ENCODE results near the gene HOXA5.

DNA sequence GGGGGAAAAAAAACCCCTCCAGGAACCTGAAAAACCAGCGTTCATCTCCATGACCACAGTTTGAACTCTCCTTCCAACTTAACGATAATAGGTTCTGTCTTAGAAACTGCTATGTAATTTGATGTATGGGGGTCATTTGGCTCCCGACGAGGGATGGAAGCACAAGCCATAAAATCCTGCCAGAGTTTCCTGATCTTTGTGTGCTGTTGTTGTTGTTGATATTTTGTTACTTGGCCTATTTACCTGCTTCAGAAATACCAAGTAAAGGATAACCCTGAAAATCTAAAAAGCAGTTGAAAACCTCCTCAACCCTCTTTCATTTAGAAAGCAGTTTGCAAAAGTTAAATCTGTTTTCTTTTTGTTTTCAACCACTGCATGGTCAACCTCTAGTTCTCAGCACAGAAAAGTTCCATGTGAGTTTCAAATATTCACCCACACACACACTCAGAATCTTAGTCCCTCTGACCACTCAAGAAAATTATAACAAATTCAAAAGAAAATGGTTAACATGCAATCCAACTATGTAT lies 31.7 kb downstream of the HOXA5 start:
- no peak for TF ChIP-seq POLR2A (IDR thresholded peaks at IDR 0.05)
- TF ChIP-seq, protein P1, sequence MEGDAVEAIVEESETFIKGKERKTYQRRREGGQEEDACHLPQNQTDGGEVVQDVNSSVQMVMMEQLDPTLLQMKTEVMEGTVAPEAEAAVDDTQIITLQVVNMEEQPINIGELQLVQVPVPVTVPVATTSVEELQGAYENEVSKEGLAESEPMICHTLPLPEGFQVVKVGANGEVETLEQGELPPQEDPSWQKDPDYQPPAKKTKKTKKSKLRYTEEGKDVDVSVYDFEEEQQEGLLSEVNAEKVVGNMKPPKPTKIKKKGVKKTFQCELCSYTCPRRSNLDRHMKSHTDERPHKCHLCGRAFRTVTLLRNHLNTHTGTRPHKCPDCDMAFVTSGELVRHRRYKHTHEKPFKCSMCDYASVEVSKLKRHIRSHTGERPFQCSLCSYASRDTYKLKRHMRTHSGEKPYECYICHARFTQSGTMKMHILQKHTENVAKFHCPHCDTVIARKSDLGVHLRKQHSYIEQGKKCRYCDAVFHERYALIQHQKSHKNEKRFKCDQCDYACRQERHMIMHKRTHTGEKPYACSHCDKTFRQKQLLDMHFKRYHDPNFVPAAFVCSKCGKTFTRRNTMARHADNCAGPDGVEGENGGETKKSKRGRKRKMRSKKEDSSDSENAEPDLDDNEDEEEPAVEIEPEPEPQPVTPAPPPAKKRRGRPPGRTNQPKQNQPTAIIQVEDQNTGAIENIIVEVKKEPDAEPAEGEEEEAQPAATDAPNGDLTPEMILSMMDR (IDR thresholded peaks at IDR 0.05) = no peak
